Measurements from ENCODE around the gene SCAMP3.

Gene SCAMP3

GRCh38 chr1:155210314-155211104 lies 51.7 kb downstream of the SCAMP3 start:
- CTCF ChIA-PET, result no interaction called here

GRCh38 chr1:155209312-155209721 lies 52.8 kb downstream of the SCAMP3 start:
- ChIA-PET CTCF (no interaction called here), POLR2A (interaction anchor here (0.7 to 3.7 kb wide), 10 partner anchors 9 to 99 kb away, joined by 3 to 67 read pairs (median 4); partner anchors contain the start of genes CLK2 and FDPS)
- TF ChIP-seq ELF4 (IDR thresholded peaks at IDR 0.05) (peak; percentile 47; the same call in 1 of the 2 replicates), FOXA1 (IDR thresholded peaks at IDR 0.05) (no peak)
- DNase-seq (ENCODE audit: extremely low spot score), result no peak

More at GRCh38 chr1:155210314-155211104, 51.7 kb downstream of the SCAMP3 start:
- POLR2A ChIA-PET, result no interaction called here
- DNase-seq (ENCODE audit: extremely low spot score), result no peak
- TF ChIP-seq LEF1 (IDR thresholded peaks at IDR 0.05; ENCODE audit: borderline replicate concordance) (no peak), SP1 (IDR thresholded peaks at IDR 0.05) (no peak), TARDBP (IDR thresholded peaks at IDR 0.05) (no peak), FOXM1 (IDR thresholded peaks at IDR 0.05; ENCODE audit: borderline replicate concordance) (no peak), SUZ12 (IDR thresholded peaks at IDR 0.05) (no peak), FOXA1 (IDR thresholded peaks at IDR 0.05) (no peak), ELF4 (IDR thresholded peaks at IDR 0.05) (no peak), BHLHE40 (IDR thresholded peaks at IDR 0.05; ENCODE audit: borderline replicate concordance) (no peak), L3MBTL2 (conservative IDR thresholded peaks at IDR 0.05) (no peak), CTBP1 (IDR thresholded peaks at IDR 0.05; ENCODE audit: borderline replicate concordance) (no peak), ZNF384 (IDR thresholded peaks at IDR 0.05) (no peak), ARNT (IDR thresholded peaks at IDR 0.05) (no peak), NFRKB (IDR thresholded peaks at IDR 0.05) (no peak), PKNOX1 (IDR thresholded peaks at IDR 0.05) (no peak)

DNA sequence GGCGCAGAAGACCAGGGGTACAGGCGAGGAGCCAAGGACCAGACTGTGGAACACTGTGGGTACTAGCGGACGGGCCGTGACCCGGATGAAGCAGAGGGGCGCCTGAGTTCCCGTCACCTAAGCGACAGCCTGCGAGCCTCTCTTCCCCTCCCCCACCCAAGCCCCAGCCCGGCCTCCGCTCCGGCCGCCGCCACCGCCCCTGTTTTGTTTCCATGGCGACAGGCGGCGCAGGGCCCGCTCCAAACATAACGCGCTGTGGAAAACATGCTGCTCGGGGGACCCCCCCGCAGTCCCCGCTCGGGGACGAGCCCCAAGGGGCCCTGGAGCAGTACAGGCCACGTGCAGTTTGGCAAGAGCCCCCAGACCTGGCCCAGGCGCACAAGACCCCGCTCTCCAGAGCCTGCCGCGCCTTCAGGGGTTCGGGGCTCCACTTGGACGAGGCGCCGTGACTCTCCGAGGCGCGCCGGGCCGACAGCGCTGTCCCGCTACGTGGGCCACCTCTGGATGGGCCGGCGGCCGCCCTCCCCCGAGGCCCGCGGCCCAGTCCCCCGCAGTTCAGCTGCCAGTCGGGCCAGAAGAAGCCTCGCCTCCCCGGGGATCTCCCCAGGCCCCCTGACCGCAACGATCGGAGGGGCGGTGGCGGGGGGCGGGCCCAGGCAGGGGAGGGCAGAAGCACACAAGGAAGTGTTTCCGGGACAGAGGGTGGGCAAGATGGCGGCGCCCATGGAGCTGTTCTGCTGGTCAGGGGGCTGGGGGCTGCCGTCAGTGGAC lies 53.4 kb downstream of the SCAMP3 start, which contains the start of gene MTX1:
Gene MTX1, plus strand, starts transcription at position 155 of the 771 bp plus-strand sequence. Its CDS starts 110 bp downstream, at position 265.
- TF ChIP-seq FOXM1 (IDR thresholded peaks at IDR 0.05; ENCODE audit: borderline replicate concordance) (0 out of 2 replicates have a peak, but pooled peaks have one; percentile 2), FOXA1 (IDR thresholded peaks at IDR 0.05) (no peak), L3MBTL2 (conservative IDR thresholded peaks at IDR 0.05) (peak; percentile 67)
- ChIA-PET POLR2A (interaction anchor here (1.0 to 3.7 kb wide), 15 partner anchors 10 to 100 kb away, joined by 3 to 67 read pairs (median 5); partner anchors contain the start of genes CLK2, FDPS, KRTCAP2 and TRIM46), CTCF (interaction anchor here (2.0 kb wide), 1 partner anchor 36 kb away, joined by 6 read pairs; the partner anchor contains the start of gene KRTCAP2)
- peak; percentile 90 for DNase-seq (ENCODE audit: extremely low spot score)

- no peak for DNase-seq (ENCODE audit: extremely low spot score)
- peak; percentile 31 for TF ChIP-seq PKNOX1 (IDR thresholded peaks at IDR 0.05)
- no peak for TF ChIP-seq CTBP1 (IDR thresholded peaks at IDR 0.05; ENCODE audit: borderline replicate concordance)
- ChIA-PET POLR2A (interaction anchor here (1.0 to 3.7 kb wide), 10 partner anchors 11 to 65 kb away, joined by 3 to 67 read pairs (median 6); partner anchors contain the start of genes CLK2, KRTCAP2 and TRIM46), CTCF (interaction anchor here (0.7 to 2.0 kb wide), 5 partner anchors 9 to 35 kb away, joined by 3 to 20 read pairs (median 6); partner anchors contain the start of gene KRTCAP2)
Measured at GRCh38 chr1:155207806-155208540, 54.2 kb downstream of the SCAMP3 start, which contains the start of gene THBS3. Gene THBS3 (minus strand): TSS chr1:155207897. CDS start chr1:155207876, 21 bp downstream.

DNA sequence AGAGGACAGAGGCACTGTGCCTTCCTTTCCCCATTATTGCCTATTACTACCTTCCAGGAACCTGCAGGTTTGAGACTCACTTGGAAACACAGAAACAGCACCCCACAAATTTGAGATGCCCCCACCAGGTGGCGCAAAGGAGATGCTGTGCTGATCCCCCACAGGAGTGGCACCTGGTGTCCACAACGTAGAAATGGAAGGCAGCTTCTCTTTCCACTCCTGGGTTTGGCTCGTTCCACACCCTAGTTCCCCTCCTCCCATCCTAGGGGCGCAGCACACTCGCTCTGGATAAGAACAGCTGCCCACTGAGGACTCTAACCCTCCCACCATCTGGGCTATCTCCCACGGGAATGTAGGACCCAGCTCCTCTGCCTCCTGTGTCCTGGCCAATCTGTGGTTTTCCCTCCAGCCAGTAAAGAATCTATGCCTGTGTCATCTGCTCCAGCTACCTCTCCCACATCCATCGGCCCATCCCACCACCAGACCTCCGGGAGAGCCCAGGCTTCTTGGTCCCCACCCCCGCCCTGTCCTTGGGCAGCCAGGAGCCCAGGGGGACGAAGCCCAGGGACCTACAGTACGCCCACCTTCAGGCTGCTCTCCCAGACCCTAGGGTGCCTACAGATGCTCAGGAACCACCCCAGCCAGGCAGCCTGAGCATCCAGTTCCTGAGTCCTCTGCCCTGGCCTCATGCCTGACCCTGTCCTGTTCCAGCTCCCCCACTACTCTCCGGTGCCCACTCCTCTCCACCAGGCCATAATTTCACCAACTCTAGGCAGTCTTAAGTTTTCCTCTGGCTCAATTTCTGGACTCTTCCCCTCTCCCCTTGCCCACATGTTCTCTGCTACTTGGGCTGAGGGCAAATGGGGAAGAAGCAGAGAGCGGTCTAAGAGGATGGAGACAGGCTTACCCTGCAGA lies 55.0 kb downstream of the SCAMP3 start:
- CTCF ChIA-PET, result interaction anchor here (0.6 to 2.0 kb wide), 12 partner anchors 8 to 439 kb away, joined by 3 to 20 read pairs (median 6); partner anchors contain the start of gene KRTCAP2
- TF ChIP-seq PKNOX1 (IDR thresholded peaks at IDR 0.05) (0 out of 2 replicates have a peak, but pooled peaks have one; percentile 5), FOXA1 (IDR thresholded peaks at IDR 0.05) (no peak)
- peak; percentile 79 for DNase-seq (ENCODE audit: extremely low spot score)
- POLR2A ChIA-PET, result interaction anchor here (0.5 to 3.7 kb wide), 13 partner anchors 12 to 283 kb away, joined by 3 to 67 read pairs (median 5); partner anchors contain the start of genes KRTCAP2 and TRIM46
